Stimulated activated CD8-positive, alpha-beta memory T cell treated with anti-CD3 and anti-CD28 coated beads, Interleukin-7, amount 100 ng/mL, for 48 hours (primary cell): ENCODE data around the gene GNGT2.

Experiments used
- DNase-seq, 2 donors: peaks; one replicate each; pipeline ENCODE4 v3.0.0-alpha.2; 2020; ENCODE audit warnings: low read depth in 1 of 2; ENCODE audit errors: extremely low read depth in 1 of 2

GNGT2 gene

GRCh38 chr17:49229805-49230600 lies 19.6 kb upstream of the GNGT2 start:
- no peak for DNase-seq

GRCh38 chr17:49229076-49229804 lies 18.9 kb upstream of the GNGT2 start:
- DNase-seq = no peak

- peak in 1 of 2 donors; percentile 50 for DNase-seq
Observed at GRCh38 chr17:49227436-49228261, 17.3 kb upstream of the GNGT2 start.

GRCh38 chr17:49226771-49227435 lies 16.5 kb upstream of the GNGT2 start:
- DNase-seq = no peak

GRCh38 chr17:49225554-49226236 lies 15.3 kb upstream of the GNGT2 start:
- DNase-seq = no peak

- DNase-seq = no peak
Observed at GRCh38 chr17:49224997-49225337, 14.6 kb upstream of the GNGT2 start.

- peak in 1 of 2 donors; percentile 19 for DNase-seq
Observed at GRCh38 chr17:49224198-49224996, 14.0 kb upstream of the GNGT2 start.

- DNase-seq = peak in 1 of 2 donors; percentile 54
Observed at GRCh38 chr17:49223517-49224197, 13.3 kb upstream of the GNGT2 start.

- DNase-seq = no peak
Observed at GRCh38 chr17:49223168-49223516, 12.8 kb upstream of the GNGT2 start.

- DNase-seq = no peak
Observed at GRCh38 chr17:49219987-49220386, 9.6 kb upstream of the GNGT2 start.

GRCh38 chr17:49218941-49219913 lies 8.9 kb upstream of the GNGT2 start:
- DNase-seq = peak; percentile 47 to 48

- DNase-seq = peak; percentile 49 to 59
Observed at GRCh38 chr17:49217651-49218413, 7.5 kb upstream of the GNGT2 start.

GRCh38 chr17:49216953-49217650 lies 6.7 kb upstream of the GNGT2 start:
- DNase-seq = no peak

GRCh38 chr17:49216482-49216881 lies 6.1 kb upstream of the GNGT2 start:
- DNase-seq = no peak

GRCh38 chr17:49214676-49215360 lies 4.4 kb upstream of the GNGT2 start:
- no peak for DNase-seq

GRCh38 chr17:49213847-49214246 lies 3.5 kb upstream of the GNGT2 start:
- DNase-seq = no peak
